Measurements from ENCODE around the gene FOLR3.

DNA sequence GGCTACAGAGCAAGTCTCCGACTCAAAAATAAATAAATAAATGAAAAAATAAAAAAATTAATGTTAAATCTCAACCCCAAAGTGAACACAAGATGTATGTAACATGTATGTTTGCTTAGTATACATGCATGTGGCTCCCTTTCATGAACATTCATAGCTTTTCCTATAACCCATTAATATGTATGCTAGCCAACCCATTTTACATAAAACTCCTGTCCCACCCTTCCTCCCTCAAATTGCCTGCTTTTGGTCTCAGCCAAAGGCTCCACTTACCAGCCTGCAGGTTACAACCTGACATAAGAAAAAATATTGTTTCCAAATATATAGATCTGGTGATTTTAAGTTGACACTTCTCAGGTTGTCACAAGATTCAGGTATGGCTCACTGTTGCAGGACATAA is 52.7 kb downstream of the FOLR3 start:
- no peak for TF ChIP-seq POLR2A (IDR thresholded peaks at IDR 0.05)
- TF ChIP-seq, protein P1, sequence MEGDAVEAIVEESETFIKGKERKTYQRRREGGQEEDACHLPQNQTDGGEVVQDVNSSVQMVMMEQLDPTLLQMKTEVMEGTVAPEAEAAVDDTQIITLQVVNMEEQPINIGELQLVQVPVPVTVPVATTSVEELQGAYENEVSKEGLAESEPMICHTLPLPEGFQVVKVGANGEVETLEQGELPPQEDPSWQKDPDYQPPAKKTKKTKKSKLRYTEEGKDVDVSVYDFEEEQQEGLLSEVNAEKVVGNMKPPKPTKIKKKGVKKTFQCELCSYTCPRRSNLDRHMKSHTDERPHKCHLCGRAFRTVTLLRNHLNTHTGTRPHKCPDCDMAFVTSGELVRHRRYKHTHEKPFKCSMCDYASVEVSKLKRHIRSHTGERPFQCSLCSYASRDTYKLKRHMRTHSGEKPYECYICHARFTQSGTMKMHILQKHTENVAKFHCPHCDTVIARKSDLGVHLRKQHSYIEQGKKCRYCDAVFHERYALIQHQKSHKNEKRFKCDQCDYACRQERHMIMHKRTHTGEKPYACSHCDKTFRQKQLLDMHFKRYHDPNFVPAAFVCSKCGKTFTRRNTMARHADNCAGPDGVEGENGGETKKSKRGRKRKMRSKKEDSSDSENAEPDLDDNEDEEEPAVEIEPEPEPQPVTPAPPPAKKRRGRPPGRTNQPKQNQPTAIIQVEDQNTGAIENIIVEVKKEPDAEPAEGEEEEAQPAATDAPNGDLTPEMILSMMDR (IDR thresholded peaks at IDR 0.05) = no peak
